ENCODE data around the gene FPR1. TPM values are rescaled to one million over a fixed set of nuclear protein-coding genes. Genes with fewer than 3 reads are reported as not detected.

Gene FPR1
- total RNA-seq, 1 donor from 2014 or later: 0.49 TPM

DNA sequence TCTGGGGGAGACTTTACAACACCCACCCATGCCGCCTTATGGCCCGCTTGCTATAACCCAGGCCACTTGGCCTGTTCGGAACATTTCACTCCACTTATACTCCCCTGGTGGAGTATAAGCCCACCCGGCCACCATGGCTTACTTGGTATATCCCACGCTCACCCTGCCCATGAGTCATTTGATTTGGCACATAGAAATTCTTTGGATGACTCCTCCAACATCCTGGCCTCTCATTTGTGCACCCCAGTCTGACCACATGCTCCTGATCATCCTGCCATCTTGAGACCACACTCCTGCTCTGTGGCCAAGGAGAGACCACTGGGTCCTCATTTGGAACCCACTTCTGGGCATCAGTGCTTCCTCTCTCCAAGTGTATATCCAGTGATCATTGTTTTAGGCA is 53.4 kb downstream of the FPR1 start:
- H3K27ac Mint-ChIP-seq: no peak overlapping the region

DNA sequence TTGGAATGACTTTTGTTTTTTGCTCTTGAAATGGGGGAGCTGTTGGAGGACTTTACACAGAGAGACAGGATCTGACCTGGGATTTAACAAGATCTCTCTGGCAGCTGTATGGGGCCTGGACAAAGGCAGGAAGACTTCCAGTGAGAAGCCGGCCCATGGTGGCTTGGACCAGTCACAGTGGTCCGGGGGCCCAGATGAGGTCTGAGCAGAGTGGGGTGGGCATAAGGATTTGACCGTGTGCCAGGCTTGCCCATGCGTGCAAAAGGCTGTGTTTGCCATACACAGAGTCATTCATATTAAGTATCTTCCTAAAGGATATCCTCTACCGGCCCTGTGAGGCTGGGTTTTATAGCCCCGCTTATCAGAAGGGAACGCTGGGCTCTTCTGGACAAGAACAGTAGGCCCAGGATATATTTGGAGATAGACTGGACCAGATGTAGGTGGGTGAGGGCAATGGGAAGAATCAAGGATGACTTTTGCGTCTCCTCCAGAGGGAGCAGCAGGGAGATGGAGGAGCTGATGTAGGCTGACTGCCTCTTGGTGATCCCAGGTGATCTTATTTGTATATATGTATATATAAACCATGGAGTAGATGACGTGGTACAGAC is 54.4 kb downstream of the FPR1 start:
- ChIA-PET CTCF (no interaction called here), POLR2A (no interaction called here)
- Mint-ChIP-seq H3K4me3 (no peak overlapping the region), H3K27me3 (peaks cover 43% of the 10 kb centered on the region), H3K27ac (no peak overlapping the region), H3K36me3 (ENCODE audit: low read depth) (no peaks in the 10 kb centered on the region), H3K4me1 (peaks cover under 1% of the 10 kb centered on the region), H3K9me3 (no peaks in the 10 kb centered on the region)
- ATAC-seq (ENCODE audit: low read depth) (no peak), DNase-seq (no peak)
- TF ChIP-seq, protein P1, sequence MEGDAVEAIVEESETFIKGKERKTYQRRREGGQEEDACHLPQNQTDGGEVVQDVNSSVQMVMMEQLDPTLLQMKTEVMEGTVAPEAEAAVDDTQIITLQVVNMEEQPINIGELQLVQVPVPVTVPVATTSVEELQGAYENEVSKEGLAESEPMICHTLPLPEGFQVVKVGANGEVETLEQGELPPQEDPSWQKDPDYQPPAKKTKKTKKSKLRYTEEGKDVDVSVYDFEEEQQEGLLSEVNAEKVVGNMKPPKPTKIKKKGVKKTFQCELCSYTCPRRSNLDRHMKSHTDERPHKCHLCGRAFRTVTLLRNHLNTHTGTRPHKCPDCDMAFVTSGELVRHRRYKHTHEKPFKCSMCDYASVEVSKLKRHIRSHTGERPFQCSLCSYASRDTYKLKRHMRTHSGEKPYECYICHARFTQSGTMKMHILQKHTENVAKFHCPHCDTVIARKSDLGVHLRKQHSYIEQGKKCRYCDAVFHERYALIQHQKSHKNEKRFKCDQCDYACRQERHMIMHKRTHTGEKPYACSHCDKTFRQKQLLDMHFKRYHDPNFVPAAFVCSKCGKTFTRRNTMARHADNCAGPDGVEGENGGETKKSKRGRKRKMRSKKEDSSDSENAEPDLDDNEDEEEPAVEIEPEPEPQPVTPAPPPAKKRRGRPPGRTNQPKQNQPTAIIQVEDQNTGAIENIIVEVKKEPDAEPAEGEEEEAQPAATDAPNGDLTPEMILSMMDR (IDR thresholded peaks at IDR 0.05): no peak
- intact Hi-C loops (cut with micrococcal nuclease): no loop called here

More for the DNA sequence above, 53.4 kb downstream of the FPR1 start:
- TF ChIP-seq, protein P1 (IDR thresholded peaks at IDR 0.05): no peak
- peaks cover 11% of the 10 kb centered on the region for H3K4me1 Mint-ChIP-seq
- peaks cover 47% of the 10 kb centered on the region for H3K27me3 Mint-ChIP-seq
- no peaks in the 10 kb centered on the region for H3K9me3 Mint-ChIP-seq
- ATAC-seq (ENCODE audit: low read depth) (no peak), DNase-seq (no peak)
- POLR2A ChIA-PET: no interaction called here
- H3K36me3 Mint-ChIP-seq (ENCODE audit: low read depth): no peaks in the 10 kb centered on the region
- H3K4me3 Mint-ChIP-seq: no peak overlapping the region
- CTCF ChIA-PET: no interaction called here
- intact Hi-C loops (cut with micrococcal nuclease): no loop called here

DNA sequence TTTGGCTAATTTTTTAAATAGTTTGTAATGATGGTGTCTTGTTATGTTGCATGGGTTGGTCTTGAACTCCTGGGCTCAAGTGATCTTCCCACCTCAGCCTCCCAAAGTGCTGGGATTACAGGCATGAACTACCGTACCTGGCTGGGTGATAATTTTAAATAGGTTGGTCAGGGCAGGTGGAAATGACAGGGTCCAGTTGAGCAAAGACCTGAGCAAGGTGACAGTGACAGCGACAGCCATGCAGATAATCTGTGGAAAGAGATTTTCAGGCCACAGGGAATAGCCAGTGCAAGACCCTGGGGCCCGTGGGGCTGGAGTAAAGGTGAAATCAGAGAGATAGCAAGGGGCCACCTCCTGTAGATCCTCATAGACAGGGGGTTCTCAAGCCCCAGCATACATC is 55.1 kb downstream of the FPR1 start:
- Mint-ChIP-seq H3K27me3 (peaks cover 39% of the 10 kb centered on the region), H3K27ac (no peak overlapping the region), H3K36me3 (ENCODE audit: low read depth) (no peaks in the 10 kb centered on the region), H3K9me3 (no peaks in the 10 kb centered on the region), H3K4me3 (no peak overlapping the region), H3K4me1 (no peaks in the 10 kb centered on the region)
- intact Hi-C loops (cut with micrococcal nuclease): no loop called here
- POLR2A ChIA-PET: no interaction called here
- TF ChIP-seq, protein P1 (IDR thresholded peaks at IDR 0.05): no peak
- DNase-seq: no peak
- ATAC-seq (ENCODE audit: low read depth): no peak
- CTCF ChIA-PET: no interaction called here

Other genes starting within 250 kb of the FPR1 start
- 16.4 and 28.7 TPM in 2 replicates for gene SIGLEC6, start 220.2 kb downstream of the FPR1 start, total RNA-seq
- gene ZNF175, start 180.6 kb downstream of the FPR1 start, total RNA-seq: 20.6 and 23.6 TPM in 2 replicates
- 0.22 TPM in 1 of 2 replicates, not detected in the other for gene SIGLEC5, start 121.5 kb downstream of the FPR1 start, total RNA-seq
- gene SIGLEC14, start 105.1 kb downstream of the FPR1 start, total RNA-seq: 10.5 and 12.8 TPM in 2 replicates
- gene SPACA6, start 58.5 kb downstream of the FPR1 start, total RNA-seq: 3.2 and 3.3 TPM in 2 replicates
- not detected in 2 replicates for gene HAS1, start 27.9 kb downstream of the FPR1 start, total RNA-seq
- 0.12 TPM in 1 of 2 replicates, not detected in the other for gene FPR2, start 9.3 kb upstream of the FPR1 start, total RNA-seq
- gene FPR3, start 43.3 kb upstream of the FPR1 start, total RNA-seq: 0.20 and 0.27 TPM in 2 replicates
- gene ZNF577, start 136.1 kb upstream of the FPR1 start, total RNA-seq: 13.2 and 13.9 TPM in 2 replicates
- 21.9 and 27.4 TPM in 2 replicates for gene ZNF649, start 153.1 kb upstream of the FPR1 start, total RNA-seq
- gene ZNF613, start 175.6 kb upstream of the FPR1 start, total RNA-seq: 7.7 and 7.8 TPM in 2 replicates
- gene ZNF350, start 235.0 kb upstream of the FPR1 start, total RNA-seq: 32.2 and 35.2 TPM in 2 replicates

Measured in activated B cell treated with CpG ODN at 0.5 μM for 24 hours (primary cell).